HG03064 (cell line): ENCODE measurements around the gene PTPN6.

Experiments used
- ATAC-seq: cut with Tn5 transposase; IDR thresholded peaks from one replicate; pipeline ENCODE4 v1.9.1; 2021; ENCODE audit warnings: low read depth; ENCODE audit not compliant: unreplicated experiment

PTPN6 gene

DNA sequence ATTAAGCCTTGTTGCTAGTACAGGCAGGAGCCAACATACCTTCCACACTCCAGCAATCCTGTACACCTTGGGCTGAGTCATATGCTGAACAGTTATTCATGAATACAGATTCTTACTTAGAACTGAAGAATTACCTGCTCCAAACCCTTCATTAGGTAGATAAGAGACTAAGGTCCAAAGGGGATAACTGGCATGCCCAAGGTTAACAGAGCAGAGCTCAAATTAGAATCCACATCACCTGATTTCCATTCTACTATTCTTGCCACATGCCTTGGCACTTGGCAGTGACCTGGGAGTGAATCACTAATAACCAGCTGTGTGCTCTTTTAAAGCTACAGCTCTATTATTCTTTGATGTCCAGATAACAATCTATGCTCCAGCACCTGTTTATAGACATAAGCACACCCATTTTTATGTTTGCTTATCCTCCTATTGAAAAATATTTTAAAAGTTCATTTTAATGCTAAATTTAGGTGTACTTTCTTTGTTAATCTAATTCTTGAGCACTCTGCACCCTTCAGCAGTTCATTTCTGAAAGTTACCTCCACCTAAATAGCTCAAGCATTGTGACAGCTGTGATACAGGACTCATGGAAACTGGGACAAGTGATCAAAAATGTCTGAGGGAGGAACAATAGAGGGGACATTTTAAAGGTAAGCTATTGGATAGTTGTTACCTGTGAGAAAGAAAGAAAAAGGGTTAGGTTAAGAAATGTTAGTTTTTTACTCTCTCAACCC lies 47.7 kb downstream of the PTPN6 start:
- no peak for ATAC-seq

DNA sequence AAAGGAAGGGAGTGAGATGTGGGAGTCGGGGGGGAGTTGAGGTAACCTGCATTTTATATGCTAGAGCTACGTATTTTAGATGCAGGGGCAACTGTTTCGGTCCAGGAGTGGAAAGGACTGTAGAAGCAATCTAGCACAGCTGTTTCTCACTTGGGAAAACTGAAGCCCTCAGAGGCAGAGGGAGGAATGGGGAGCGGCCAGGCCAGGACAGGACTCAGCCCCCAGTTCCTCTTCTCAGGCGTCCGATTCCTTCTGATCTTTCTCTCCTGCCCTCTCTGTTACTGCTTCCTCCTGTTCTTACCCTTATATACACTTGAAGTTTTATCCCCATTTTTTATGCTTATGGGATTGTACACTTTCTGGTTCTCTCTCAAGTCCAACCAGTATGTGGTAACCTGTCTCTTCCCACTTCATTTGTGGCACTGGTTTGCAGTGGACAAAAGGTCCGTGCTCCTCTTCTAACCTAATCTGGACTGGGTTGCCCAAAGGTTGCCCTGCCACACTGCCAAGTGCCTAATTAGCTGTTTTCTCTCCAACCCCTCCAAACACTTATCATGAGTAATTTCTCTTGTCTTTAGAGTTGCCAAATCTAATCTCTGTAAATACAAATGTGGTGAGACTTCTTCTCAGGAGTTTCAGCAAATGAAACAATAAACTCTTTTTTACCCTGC lies 50.9 kb downstream of the PTPN6 start:
- no peak for ATAC-seq

DNA sequence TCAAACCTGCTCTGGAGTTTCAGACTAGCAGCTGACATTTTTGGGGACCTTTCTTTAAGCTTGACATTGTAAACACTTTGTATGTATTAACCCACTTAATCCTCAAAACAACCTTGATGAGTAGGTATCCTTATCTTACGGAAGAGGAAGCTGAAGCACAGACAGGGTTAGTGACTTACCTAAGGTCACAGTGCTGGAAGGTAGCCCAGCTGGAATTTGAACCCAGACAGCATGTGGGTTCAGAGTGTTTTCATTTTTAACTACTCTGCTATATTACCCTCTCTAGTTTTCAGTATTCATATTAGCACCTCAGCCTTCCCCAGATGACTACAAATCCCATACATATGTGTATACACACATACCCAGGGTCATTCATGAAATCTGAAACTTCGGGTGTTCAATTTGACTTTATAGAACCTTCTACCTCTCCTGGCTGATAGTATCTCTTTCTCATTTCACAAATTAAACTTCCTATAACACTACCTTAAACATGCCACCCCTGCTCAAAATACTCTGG lies 53.2 kb downstream of the PTPN6 start:
- ATAC-seq: no peak

DNA sequence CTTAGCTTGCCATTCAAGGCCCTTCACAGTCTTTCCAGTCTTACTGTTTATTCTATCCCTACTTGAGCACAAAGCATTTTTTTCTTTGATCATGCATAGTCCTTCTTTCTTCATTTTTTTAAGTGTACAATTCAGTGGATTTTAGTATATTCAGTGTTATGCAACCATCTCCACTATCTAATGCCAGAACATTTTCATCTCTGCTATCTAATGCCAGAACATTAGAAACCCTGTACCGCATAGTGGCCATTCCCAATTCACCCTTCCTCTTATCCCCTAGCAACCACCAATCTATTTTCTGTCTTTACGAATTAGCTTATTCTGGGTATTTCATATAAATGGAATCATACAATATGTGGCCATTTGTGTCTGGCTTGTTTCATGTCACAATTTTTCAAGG lies 53.7 kb downstream of the PTPN6 start:
- ATAC-seq: no peak

DNA sequence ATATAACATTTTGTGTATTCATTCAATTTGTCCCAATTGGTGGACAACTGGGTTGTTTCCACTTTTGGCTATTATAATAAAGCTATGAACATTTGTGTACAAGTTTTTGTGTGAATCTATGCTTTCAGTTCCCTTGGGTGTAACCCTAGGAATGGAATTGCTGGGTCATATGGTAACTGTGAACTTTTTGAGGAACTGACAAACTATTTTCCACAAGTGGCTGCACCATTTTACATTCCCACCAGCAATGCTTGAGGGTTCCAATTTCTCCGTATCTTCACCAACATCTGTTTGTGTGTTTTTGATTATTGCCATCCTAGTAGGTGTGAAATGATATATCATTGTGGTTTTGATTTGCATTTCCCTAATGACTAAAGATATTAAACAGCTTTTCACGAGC lies 54.2 kb downstream of the PTPN6 start:
- ATAC-seq: no peak

DNA sequence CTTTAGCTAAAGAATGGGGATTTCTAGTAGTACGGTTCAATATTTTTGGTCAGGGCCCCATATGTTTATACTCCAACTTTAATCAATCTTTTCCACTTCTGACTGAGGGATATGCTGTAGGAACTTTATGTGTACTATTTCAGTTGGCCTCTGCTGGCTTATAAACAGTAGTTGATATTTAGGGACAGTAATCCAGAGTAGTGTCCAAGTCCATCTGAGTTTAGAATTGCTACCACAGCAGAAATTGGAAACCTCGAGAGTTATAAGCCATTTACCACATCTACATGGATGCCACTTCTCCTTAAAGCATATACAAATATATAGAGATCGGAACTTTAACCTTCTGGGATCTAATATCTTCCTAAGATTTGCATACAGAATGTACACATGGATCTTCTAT lies 55.5 kb downstream of the PTPN6 start:
- no peak for ATAC-seq

DNA sequence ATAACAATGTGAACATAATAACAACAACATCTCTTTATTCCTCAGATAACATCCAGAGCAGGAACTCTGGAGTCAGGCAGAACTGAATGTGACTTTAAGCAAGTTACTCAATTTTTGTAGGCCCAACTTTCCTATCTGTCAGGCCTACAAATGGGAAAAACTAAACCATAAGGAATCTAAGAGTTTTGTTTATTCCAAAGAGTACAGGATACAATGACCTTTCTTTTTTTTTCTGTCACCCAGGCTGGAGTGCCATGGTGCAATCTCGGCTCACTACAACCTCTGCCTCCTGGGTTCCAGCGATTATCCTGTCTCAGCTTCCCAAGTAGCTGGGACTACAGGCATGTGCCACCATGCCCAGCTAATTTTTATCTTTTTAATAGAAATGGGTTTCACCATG lies 57.7 kb downstream of the PTPN6 start:
- no peak for ATAC-seq

DNA sequence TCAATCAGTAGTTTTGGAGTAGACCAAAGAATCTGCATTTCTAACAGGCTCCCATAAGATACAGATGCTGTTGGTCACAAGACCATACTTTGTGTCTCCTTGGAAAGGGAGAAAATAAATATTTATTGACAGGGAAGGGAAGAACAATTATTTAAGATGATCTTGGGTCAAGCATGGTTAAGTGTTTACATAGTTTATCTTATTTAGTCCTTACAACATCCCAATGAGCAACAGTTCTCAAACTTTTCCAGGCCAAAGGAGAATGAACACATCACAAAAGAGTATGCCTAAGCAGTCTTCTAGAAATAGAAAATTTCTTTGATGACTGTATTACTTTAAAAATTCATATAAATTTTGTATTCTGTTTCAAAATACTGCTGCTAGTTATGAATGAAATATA lies 58.4 kb downstream of the PTPN6 start:
- ATAC-seq: no peak
